ENCODE measurements around the gene PHACTR2. TPM values are rescaled to one million over a fixed set of nuclear protein-coding genes. Genes with fewer than 3 reads are reported as not detected.

Gene PHACTR2
- total RNA-seq, 1 experiment from 2014 or later: 27.6 TPM

- Histone ChIP-seq H3K79me2 (ENCODE audit: insufficient read depth, low read length) (no peaks in the 10 kb centered on the region), H3K27ac (ENCODE audit: low read depth, low read length) (no peak overlapping the region), H3K9me2 (ENCODE audit: insufficient read depth) (no peaks in the 10 kb centered on the region), H3K9me3 (ENCODE audit: control insufficient read depth in 1 of 2, insufficient read depth in 1 of 2, low read depth in 1 of 2, low read length in 2 of 2) (no peaks in the 10 kb centered on the region), H3K27me3 (ENCODE audit: insufficient read depth, low read length) (no peaks in the 10 kb centered on the region), H3K36me3 (ENCODE audit: control insufficient read depth in 1 of 2, insufficient read depth in 2 of 2, low read length in 2 of 2) (no peaks in the 10 kb centered on the region), H4K20me1 (ENCODE audit: insufficient read depth) (no peaks in the 10 kb centered on the region), H3K4me3 (replicated peaks in 1 of 2; ENCODE audit: low read depth in 1 of 2, low read length in 2 of 2) (no peak overlapping the region), H2AFZ (ENCODE audit: low read depth, low read length, poor library complexity, severe bottlenecking) (no peak overlapping the region), H3K4me2 (ENCODE audit: low read length) (no peak overlapping the region), H3K4me1 (ENCODE audit: control insufficient read depth in 1 of 2, insufficient read depth in 2 of 2, low read length in 2 of 2) (no peaks in the 10 kb centered on the region), H3K9ac (ENCODE audit: low read length) (no peak overlapping the region)
- POLR2A ChIA-PET: no interaction called here
- RAD21 ChIA-PET (ENCODE audit: low non-redundant PET in 1 of 2, low total read pairs in 2 of 2, uncharacterized antibody in 2 of 2, unreplicated experiment in 2 of 2): no interaction called here
- ATAC-seq: no peak
- CTCF ChIA-PET: no interaction called here
- no peak for DNase-seq (ENCODE audit: low read depth, low spot score)
- intact Hi-C loops (cut with micrococcal nuclease): no loop called here
- BruUV-seq (replicated peaks): no TSS peak
- no peak for TF ChIP-seq YY1 (IDR thresholded peaks at IDR 0.05; ENCODE audit: extremely low read depth, insufficient replicate concordance, low read depth, low read length)
- no peak for TF ChIP-seq FOSL1 (IDR thresholded peaks at IDR 0.05; ENCODE audit: low read depth)
- no peak for TF ChIP-seq POLR2A (IDR thresholded peaks at IDR 0.05; ENCODE audit: borderline replicate concordance, extremely low read depth, insufficient read depth, insufficient read length)
- no peak for TF ChIP-seq ATF3 (IDR thresholded peaks at IDR 0.05)
- TF ChIP-seq ELF1 (IDR thresholded peaks at IDR 0.05; ENCODE audit: borderline replicate concordance, low read depth): no peak
- TF ChIP-seq MAX (IDR thresholded peaks at IDR 0.05): no peak
- no peak for TF ChIP-seq SRF (IDR thresholded peaks at IDR 0.05; ENCODE audit: low read depth)
- TF ChIP-seq, protein P1, sequence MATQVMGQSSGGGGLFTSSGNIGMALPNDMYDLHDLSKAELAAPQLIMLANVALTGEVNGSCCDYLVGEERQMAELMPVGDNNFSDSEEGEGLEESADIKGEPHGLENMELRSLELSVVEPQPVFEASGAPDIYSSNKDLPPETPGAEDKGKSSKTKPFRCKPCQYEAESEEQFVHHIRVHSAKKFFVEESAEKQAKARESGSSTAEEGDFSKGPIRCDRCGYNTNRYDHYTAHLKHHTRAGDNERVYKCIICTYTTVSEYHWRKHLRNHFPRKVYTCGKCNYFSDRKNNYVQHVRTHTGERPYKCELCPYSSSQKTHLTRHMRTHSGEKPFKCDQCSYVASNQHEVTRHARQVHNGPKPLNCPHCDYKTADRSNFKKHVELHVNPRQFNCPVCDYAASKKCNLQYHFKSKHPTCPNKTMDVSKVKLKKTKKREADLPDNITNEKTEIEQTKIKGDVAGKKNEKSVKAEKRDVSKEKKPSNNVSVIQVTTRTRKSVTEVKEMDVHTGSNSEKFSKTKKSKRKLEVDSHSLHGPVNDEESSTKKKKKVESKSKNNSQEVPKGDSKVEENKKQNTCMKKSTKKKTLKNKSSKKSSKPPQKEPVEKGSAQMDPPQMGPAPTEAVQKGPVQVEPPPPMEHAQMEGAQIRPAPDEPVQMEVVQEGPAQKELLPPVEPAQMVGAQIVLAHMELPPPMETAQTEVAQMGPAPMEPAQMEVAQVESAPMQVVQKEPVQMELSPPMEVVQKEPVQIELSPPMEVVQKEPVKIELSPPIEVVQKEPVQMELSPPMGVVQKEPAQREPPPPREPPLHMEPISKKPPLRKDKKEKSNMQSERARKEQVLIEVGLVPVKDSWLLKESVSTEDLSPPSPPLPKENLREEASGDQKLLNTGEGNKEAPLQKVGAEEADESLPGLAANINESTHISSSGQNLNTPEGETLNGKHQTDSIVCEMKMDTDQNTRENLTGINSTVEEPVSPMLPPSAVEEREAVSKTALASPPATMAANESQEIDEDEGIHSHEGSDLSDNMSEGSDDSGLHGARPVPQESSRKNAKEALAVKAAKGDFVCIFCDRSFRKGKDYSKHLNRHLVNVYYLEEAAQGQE (IDR thresholded peaks at IDR 0.05; ENCODE audit: low read depth): no peak
- TF ChIP-seq CBX3 (IDR thresholded peaks at IDR 0.05; ENCODE audit: low read depth): no peak
- no peak for TF ChIP-seq TCF7L2 (IDR thresholded peaks at IDR 0.05; ENCODE audit: borderline replicate concordance, extremely low read depth, insufficient read depth, insufficient read length)
- TF ChIP-seq EZH2 (IDR thresholded peaks at IDR 0.05): no peak
- no peak for TF ChIP-seq ZFX (IDR thresholded peaks at IDR 0.05)
Measured at GRCh38 chr6:143637691-143638090, 40.1 kb upstream of the PHACTR2 start.
